GM13977 (cell line): ENCODE results near the gene CNTN5.

ENCODE experiments used
- DNase-seq: peaks from one replicate; pipeline ENCODE4 v3.0.0; 2012; ENCODE audit warnings: low spot score
- in situ Hi-C: fragments of 300-500 bp; cut with MboI; formaldehyde crosslinking; loops from one replicate; pipeline ENCODE4 v1.12.0; 2022; ENCODE audit warnings: low sequenced_read_pairs, low pct_unique_long_range_greater_than_20kb, mixed read lengths, inconsistent platforms; ENCODE audit not compliant: unreplicated experiment
- TF ChIP-seq, protein P1 (sequence below): IDR thresholded peaks from 2 replicates; pipeline ENCODE4 v1.5.1; 2012; ENCODE audit warnings: mild to moderate bottlenecking, control low read depth; ENCODE audit not compliant: insufficient read depth; ENCODE audit errors: extremely low read depth, missing control alignments

CNTN5 gene

DNA sequence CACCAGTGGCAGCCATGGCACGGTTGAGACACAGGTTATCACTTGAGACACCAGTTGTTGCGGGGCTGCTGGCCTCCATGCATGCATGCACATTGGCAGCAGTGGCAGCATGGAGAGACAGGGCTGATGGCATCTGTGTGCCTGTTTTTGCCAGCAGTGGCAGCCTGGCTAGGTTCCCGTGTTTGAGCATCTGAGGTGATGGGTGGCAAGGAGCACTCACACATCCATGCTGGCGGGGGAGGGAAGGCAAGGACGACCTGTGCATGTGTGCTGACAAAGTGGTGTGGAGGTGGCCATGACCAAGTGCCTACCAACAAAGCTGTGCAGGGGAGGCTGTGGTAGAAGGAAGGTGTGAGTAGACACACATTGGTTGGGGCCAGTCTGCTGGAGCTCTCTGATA, 133.5 kb downstream of the CNTN5 start:
- no peak for DNase-seq
- in situ Hi-C loops, result no loop called here
- TF ChIP-seq, protein P1, sequence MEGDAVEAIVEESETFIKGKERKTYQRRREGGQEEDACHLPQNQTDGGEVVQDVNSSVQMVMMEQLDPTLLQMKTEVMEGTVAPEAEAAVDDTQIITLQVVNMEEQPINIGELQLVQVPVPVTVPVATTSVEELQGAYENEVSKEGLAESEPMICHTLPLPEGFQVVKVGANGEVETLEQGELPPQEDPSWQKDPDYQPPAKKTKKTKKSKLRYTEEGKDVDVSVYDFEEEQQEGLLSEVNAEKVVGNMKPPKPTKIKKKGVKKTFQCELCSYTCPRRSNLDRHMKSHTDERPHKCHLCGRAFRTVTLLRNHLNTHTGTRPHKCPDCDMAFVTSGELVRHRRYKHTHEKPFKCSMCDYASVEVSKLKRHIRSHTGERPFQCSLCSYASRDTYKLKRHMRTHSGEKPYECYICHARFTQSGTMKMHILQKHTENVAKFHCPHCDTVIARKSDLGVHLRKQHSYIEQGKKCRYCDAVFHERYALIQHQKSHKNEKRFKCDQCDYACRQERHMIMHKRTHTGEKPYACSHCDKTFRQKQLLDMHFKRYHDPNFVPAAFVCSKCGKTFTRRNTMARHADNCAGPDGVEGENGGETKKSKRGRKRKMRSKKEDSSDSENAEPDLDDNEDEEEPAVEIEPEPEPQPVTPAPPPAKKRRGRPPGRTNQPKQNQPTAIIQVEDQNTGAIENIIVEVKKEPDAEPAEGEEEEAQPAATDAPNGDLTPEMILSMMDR, result no peak

DNA sequence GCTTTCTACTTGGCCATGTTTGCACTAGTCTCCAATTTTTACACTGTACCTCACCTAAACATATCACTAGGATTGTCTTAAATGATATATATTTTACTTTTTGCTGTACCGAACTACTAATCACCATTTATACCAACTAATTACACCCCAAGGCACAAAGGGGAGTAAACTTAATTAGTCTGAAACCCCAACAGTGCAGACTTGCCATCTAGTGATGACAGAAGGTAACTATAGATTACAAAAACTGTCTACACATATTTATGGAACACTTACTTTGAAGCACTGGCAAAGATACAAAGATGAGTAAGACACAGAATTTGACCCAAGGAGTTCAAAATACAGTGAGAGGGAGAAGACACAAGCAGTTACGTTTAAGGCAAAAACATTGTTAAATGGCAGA, 139.7 kb downstream of the CNTN5 start:
- TF ChIP-seq, protein P1, result peak; percentile 17
- no peak for DNase-seq
- in situ Hi-C loops, result no loop called here

DNA sequence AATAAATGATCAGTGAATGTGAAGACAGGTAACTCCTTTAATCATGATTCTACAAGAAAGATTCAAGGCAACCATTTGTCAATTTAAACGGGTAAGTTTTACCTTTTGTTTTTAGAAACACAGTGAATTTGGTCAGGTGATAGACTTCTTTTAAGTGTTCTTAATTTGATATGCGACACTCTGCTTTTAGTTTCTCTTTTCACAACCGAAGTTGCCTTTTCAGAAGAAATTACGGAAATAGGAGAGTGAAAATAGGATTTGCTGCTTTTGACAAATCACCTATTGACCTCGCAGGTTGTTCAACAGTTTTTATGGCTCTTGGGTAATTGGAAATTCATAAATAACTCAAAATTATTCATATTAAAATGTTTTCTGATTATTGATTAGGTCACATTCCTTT, 142.1 kb downstream of the CNTN5 start:
- TF ChIP-seq, protein P1, result no peak
- in situ Hi-C loops, result no loop called here
- DNase-seq, result no peak

DNA sequence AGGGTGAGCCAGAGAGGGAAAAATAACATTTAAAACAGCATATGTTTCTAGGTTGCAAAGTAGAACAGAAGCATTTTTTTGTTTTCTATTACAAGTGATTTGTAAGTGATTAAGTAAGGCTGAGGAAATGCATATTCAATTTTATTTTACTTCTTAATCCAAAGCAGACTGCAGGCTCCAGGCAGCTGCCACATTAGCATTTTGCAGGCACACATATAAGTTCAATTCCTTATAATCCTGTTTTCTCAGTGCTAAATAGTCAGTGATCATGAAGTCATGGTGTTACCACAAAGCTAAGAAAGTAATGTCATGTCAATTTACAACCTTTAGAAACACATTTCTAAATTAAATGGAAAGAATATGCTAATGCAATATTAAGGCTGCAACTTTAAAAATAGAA, 149.8 kb downstream of the CNTN5 start:
- in situ Hi-C loops, result no loop called here
- TF ChIP-seq, protein P1, result no peak
- DNase-seq, result no peak

DNA sequence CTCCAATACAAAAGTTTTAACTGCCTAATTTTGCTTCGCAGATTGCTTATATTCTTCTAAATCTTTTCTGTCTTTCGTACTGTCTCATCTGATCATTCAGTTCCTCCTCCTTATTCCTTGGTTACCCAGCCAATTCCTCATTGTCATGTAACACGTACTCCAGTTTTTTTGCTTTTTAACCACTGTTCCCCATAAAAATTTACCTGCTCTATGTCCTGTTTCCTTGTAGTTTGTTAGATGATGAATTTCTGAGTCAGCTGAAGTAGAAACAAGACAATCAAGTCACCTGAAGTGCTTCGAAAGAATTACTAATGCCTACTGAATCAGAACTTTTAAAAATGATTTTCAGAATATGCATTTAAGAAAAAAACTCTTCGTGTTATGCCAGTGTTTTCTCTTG, 150.6 kb downstream of the CNTN5 start:
- in situ Hi-C loops, result no loop called here
- TF ChIP-seq, protein P1, result no peak

DNA sequence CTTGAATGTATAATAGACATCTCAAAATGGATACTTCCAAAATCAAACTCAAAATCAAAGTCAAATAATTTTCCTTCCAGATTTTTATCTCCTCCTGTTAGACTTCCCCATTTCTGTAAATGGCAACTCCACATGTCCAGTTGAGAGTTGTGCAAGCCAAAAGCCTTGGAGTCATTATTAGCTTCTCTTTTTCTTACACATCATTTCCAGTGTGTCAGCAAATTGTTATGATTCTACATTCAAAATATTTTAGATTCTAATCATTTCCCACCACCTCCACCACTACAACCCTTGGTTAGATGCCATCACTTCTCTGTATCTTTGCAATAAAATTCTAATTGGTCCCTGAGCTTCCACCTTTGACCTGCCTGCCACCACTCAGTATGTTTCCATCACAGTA, 155.7 kb downstream of the CNTN5 start:
- DNase-seq, result no peak
- in situ Hi-C loops, result no loop called here
- TF ChIP-seq, protein P1, result no peak

More for the DNA sequence above, 150.6 kb downstream of the CNTN5 start:
- no peak for DNase-seq

DNA sequence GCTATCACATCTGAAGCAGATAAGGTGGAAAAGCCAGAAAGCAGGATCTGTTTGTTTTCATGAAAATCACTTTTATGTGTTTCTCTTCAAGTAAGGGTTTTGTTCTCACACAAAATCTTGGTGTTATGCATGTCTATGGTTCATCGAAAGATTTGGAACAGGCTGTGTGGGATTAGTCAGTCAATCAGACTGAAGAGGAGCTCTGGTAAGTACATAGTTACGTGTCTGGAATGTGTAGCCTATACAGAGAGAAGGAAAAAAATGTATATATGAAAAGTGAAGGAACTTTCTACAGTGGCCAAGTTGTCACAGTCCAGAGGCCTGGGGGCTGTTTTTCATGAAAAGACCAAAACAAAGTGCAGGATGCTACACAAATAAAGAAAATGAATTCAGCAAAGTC, 156.7 kb downstream of the CNTN5 start:
- DNase-seq, result no peak
- TF ChIP-seq, protein P1, result no peak
- in situ Hi-C loops, result no loop called here
